ENCODE results near the gene TCAP.

The TCAP gene

GRCh38 chr17:39709319-39709997 is 44.3 kb downstream of the TCAP start:
- TF ChIP-seq CTCF (IDR thresholded peaks at IDR 0.05): no peak

GRCh38 chr17:39709998-39710964 is 45.1 kb downstream of the TCAP start:
- no peak for TF ChIP-seq CTCF (IDR thresholded peaks at IDR 0.05)

GRCh38 chr17:39711851-39712250 is 46.7 kb downstream of the TCAP start:
- TF ChIP-seq CTCF (IDR thresholded peaks at IDR 0.05): no peak

- no peak for TF ChIP-seq CTCF (IDR thresholded peaks at IDR 0.05)
Observed at GRCh38 chr17:39714234-39714633, 49.1 kb downstream of the TCAP start.

- TF ChIP-seq CTCF (IDR thresholded peaks at IDR 0.05): no peak
Observed at GRCh38 chr17:39715375-39716072, 50.4 kb downstream of the TCAP start.

Data from LNCAP (cell line).